Measurements from ENCODE around the gene SLC35F3.

GRCh38 chr1:234008591-234008990, 104.1 kb downstream of the SLC35F3 start:
- TF ChIP-seq, protein P1, sequence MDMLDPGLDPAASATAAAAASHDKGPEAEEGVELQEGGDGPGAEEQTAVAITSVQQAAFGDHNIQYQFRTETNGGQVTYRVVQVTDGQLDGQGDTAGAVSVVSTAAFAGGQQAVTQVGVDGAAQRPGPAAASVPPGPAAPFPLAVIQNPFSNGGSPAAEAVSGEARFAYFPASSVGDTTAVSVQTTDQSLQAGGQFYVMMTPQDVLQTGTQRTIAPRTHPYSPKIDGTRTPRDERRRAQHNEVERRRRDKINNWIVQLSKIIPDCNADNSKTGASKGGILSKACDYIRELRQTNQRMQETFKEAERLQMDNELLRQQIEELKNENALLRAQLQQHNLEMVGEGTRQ (CRISPR knock-in tag; IDR thresholded peaks at IDR 0.05): no peak
- TF ChIP-seq MLX (CRISPR knock-in tag; IDR thresholded peaks at IDR 0.05) (no peak), ZBTB43 (CRISPR knock-in tag; IDR thresholded peaks at IDR 0.05) (no peak), ATF3 (CRISPR knock-in tag; conservative IDR thresholded peaks at IDR 0.05) (no peak), CTCF (IDR thresholded peaks at IDR 0.05) (no peak), ZNF512 (CRISPR knock-in tag; IDR thresholded peaks at IDR 0.05; ENCODE audit: borderline replicate concordance) (no peak), CREM (CRISPR knock-in tag; IDR thresholded peaks at IDR 0.05) (no peak)
- TF ChIP-seq, protein P2, sequence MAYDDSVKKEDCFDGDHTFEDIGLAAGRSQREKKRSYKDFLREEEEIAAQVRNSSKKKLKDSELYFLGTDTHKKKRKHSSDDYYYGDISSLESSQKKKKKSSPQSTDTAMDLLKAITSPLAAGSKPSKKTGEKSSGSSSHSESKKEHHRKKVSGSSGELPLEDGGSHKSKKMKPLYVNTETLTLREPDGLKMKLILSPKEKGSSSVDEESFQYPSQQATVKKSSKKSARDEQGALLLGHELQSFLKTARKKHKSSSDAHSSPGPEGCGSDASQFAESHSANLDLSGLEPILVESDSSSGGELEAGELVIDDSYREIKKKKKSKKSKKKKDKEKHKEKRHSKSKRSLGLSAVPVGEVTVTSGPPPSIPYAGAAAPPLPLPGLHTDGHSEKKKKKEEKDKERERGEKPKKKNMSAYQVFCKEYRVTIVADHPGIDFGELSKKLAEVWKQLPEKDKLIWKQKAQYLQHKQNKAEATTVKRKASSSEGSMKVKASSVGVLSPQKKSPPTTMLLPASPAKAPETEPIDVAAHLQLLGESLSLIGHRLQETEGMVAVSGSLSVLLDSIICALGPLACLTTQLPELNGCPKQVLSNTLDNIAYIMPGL (CRISPR knock-in tag; IDR thresholded peaks at IDR 0.05): no peak
